MCF 10A (cell line): ENCODE data around the gene CASP9. TPM values are rescaled to one million over a fixed set of nuclear protein-coding genes. Genes with fewer than 3 reads are reported as not detected.

Experiments used
- BruUV-seq: library from RNA; stranded (reverse); fragments of 400-500 nt; replicated peaks from 2 replicates; lab custom pipeline; 2021; lab: Mats Ljungman, UMichigan
- CTCF ChIA-PET: fragments of 300-600 bp; sonication (Branson Sonifier 250); formaldehyde crosslinking; extraction: SDS; loops from one replicate; lab custom pipeline; 2021; ENCODE audit warnings: antibody characterized with exemption, inconsistent platforms; lab: Yijun Ruan, JAX
- POLR2A ChIA-PET: fragments of 300-600, 350-650 bp; sonication (Branson Sonifier 250); formaldehyde crosslinking; extraction: SDS; loops from one replicate; lab custom pipeline; 2020; ENCODE audit warnings: antibody characterized with exemption, inconsistent platforms; lab: Yijun Ruan, JAX
- DNase-seq: peaks from one replicate; pipeline ENCODE4 v3.0.0-alpha.2; 2018; ENCODE audit not compliant: unreplicated experiment
- H3K27ac Mint-ChIP-seq: one replicate; pipeline ENCODE4 v1.8.0; 2022; ENCODE audit warnings: mild to moderate bottlenecking, low read depth, mixed read lengths; ENCODE audit not compliant: unreplicated experiment
- H3K27me3 Mint-ChIP-seq: one replicate; pipeline ENCODE4 v1.8.0; 2022; ENCODE audit warnings: mixed read lengths; ENCODE audit not compliant: insufficient read depth, unreplicated experiment
- H3K36me3 Mint-ChIP-seq: one replicate; pipeline ENCODE4 v1.8.0; 2022; ENCODE audit warnings: mild to moderate bottlenecking, moderate library complexity, mixed read lengths; ENCODE audit not compliant: insufficient read depth, unreplicated experiment
- H3K4me1 Mint-ChIP-seq: one replicate; pipeline ENCODE4 v1.8.0; 2022; ENCODE audit warnings: mixed read lengths; ENCODE audit not compliant: insufficient read depth, unreplicated experiment
- H3K4me3 Mint-ChIP-seq: one replicate; pipeline ENCODE4 v1.8.0; 2022; ENCODE audit warnings: mild to moderate bottlenecking, moderate library complexity, mixed read lengths; ENCODE audit not compliant: unreplicated experiment
- H3K9me3 Mint-ChIP-seq: one replicate; pipeline ENCODE4 v1.8.0; 2022; ENCODE audit warnings: mixed read lengths; ENCODE audit not compliant: unreplicated experiment
- intact Hi-C: fragments of 100-400 bp; cut with micrococcal nuclease; formaldehyde crosslinking; loops from 2 replicates; pipeline ENCODE4 v1.14.1; 2022
- total RNA-seq: library from RNA; stranded (reverse); gene quantifications from 2 replicates; pipeline ENCODE4 v1.2.3, GENCODE V29; 2022
- TF ChIP-seq, protein P1 (sequence below): fragments of 200-600 bp; IDR thresholded peaks from one replicate; pipeline ENCODE4 v1.8.0; 2022; ENCODE audit warnings: antibody characterized with exemption, mild to moderate bottlenecking; ENCODE audit not compliant: unreplicated experiment

Gene CASP9
- total RNA-seq, 1 experiment from 2014 or later: 8.9 TPM

DNA sequence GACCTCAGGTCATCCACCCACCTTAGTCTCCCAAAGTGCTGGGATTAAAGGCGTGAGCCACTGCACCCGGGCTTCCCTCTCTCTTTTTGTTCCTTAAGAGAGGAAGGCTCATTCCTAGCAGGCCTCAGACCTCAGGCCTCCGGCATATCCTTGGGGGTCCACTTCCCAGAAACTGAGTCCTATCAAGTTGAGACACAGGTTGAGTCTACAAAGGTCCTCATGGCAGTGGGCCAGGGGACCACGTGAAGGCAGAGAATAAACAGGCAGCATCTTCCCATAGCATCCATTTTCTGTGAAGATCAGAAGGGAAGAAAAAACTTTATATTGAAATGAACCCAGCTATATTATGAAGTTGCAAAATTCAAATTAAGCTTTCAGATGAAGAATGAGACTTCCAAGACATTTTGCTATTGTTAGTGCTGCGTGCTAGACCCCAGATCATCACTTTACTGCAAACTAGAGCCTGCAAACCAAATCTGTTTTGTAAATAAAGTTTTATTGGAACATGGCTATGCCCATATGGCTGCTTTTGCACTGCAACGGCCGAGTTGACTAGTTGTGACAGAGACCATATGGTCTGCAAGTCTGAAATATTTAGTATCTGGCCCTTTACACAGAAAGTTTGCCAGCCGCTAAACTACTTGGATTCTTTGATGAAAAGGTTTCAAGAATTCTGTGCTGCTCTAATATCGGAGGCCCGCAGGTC lies 71.0 kb downstream of the CASP9 start:
- Mint-ChIP-seq H3K27ac (no peak overlapping the region), H3K4me1 (peaks cover 5% of the 10 kb centered on the region), H3K4me3 (no peak overlapping the region), H3K27me3 (no peaks in the 10 kb centered on the region), H3K9me3 (no peaks in the 10 kb centered on the region), H3K36me3 (no peaks in the 10 kb centered on the region)
- TF ChIP-seq, protein P1, sequence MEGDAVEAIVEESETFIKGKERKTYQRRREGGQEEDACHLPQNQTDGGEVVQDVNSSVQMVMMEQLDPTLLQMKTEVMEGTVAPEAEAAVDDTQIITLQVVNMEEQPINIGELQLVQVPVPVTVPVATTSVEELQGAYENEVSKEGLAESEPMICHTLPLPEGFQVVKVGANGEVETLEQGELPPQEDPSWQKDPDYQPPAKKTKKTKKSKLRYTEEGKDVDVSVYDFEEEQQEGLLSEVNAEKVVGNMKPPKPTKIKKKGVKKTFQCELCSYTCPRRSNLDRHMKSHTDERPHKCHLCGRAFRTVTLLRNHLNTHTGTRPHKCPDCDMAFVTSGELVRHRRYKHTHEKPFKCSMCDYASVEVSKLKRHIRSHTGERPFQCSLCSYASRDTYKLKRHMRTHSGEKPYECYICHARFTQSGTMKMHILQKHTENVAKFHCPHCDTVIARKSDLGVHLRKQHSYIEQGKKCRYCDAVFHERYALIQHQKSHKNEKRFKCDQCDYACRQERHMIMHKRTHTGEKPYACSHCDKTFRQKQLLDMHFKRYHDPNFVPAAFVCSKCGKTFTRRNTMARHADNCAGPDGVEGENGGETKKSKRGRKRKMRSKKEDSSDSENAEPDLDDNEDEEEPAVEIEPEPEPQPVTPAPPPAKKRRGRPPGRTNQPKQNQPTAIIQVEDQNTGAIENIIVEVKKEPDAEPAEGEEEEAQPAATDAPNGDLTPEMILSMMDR: no peak
- CTCF ChIA-PET: interaction anchor here (0.7 kb wide), 2 partner anchors 21 to 1319 kb away, joined by 3 read pairs; no protein-coding TSS in a partner anchor
- DNase-seq: no peak
- intact Hi-C loops: no loop called here
- POLR2A ChIA-PET: no interaction called here
- BruUV-seq: no TSS peak

DNA sequence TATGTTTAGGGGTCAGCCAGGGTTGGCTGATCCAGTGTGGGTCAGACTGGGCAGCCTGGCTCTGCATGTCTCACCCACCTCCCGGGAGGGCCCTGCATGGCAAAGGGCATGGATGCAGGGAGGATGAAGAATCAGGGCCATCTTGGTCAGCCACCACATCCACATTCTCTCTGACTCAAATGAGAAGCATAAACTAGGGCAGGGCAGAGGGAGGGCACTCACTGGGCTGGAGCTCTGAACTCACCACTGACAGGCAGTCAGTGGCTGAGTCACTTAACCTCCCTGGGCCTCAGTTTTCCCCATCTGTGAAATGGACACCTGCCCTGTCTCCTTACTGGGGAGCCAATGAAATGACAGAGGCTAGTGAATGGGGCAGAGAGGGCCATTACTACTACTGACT lies 71.8 kb downstream of the CASP9 start:
- H3K9me3 Mint-ChIP-seq: no peaks in the 10 kb centered on the region
- peaks cover 5% of the 10 kb centered on the region for H3K4me1 Mint-ChIP-seq
- H3K36me3 Mint-ChIP-seq: no peaks in the 10 kb centered on the region
- no peak overlapping the region for H3K4me3 Mint-ChIP-seq
- H3K27me3 Mint-ChIP-seq: no peaks in the 10 kb centered on the region
- ChIA-PET POLR2A (no interaction called here), CTCF (interaction anchor here (0.6 to 0.7 kb wide), 3 partner anchors 21 to 1318 kb away, joined by 3 read pairs; no protein-coding TSS in a partner anchor)
- H3K27ac Mint-ChIP-seq: no peak overlapping the region
- intact Hi-C loops: no loop called here
- TF ChIP-seq, protein P1: no peak
- DNase-seq: no peak
- no TSS peak for BruUV-seq

DNA sequence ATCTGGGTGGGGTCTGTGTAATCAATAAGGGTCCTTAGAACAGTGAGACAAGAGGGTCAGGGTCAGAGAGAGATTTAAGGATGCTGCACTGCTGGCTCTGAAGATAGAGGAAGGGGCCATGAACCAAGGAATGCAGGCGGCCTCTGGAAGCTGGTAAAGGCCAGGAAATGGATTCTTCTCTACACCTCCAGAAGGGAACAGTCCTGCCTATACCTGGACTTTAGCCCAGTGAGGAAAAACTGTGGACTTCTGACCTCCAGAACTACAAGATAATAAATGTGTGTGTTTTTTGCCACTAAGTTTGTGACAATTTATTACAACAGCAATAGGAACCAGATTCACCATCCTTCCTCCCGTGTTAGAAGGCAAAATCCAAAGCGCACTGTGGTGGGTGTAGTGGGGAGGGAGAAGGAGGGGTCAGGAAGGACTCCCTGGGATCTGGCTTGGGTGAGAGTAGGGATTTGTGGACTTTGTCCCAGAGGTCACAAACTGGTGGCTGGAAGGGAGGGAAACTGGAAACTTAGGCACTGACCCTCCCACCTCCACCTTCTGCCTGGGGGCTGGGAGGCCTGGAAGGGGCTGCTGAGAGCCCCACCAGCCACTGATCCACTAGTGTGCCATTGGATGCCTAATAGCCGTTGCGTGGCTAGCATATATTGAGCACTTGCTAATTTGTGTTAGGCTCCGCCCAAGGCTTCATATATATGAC lies 72.8 kb downstream of the CASP9 start:
- DNase-seq: no peak
- ChIA-PET CTCF (no interaction called here), POLR2A (interaction anchor here (0.8 kb wide), 1 partner anchor 101 kb away, joined by 4 read pairs; no protein-coding TSS in a partner anchor)
- Mint-ChIP-seq H3K36me3 (no peaks in the 10 kb centered on the region), H3K27me3 (no peaks in the 10 kb centered on the region), H3K9me3 (no peaks in the 10 kb centered on the region), H3K4me1 (peaks cover 5% of the 10 kb centered on the region), H3K27ac (no peak overlapping the region), H3K4me3 (no peak overlapping the region)
- TF ChIP-seq, protein P1: no peak
- no TSS peak for BruUV-seq
- intact Hi-C loops: no loop called here

DNA sequence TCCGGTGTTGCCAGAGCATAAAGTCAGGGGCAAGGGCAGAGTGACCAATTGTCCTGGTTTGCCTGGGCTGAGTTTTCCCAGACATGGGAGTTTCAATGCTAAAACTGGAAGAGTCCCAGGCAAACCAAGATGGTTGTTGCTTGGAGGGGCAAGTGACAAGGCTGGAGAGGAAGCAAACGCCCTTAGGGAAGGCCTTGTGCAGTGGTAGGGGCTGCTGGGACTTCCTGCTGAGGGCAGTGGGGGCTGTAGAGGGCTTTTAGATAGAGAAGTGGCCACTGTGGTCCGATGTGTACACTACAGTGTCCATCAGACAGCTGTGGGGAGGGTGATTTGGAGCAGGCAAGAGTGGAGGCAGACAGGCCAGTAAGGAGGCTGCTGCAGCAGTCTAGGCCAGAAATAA lies 74.4 kb downstream of the CASP9 start:
- Mint-ChIP-seq H3K9me3 (no peaks in the 10 kb centered on the region), H3K27me3 (no peaks in the 10 kb centered on the region), H3K36me3 (no peaks in the 10 kb centered on the region), H3K4me1 (no peaks in the 10 kb centered on the region), H3K27ac (no peak overlapping the region), H3K4me3 (no peak overlapping the region)
- no TSS peak for BruUV-seq
- ChIA-PET CTCF (no interaction called here), POLR2A (interaction anchor here (0.7 kb wide), 1 partner anchor 19 kb away, joined by 3 read pairs; no protein-coding TSS in a partner anchor)
- intact Hi-C loops: no loop called here
- DNase-seq: no peak
- TF ChIP-seq, protein P1: no peak
